ENCODE results near the gene SF3B3. TPM values are rescaled to one million over a fixed set of nuclear protein-coding genes. Genes with fewer than 3 reads are reported as not detected.
"Not testable (repeated sequence)": the region's sequence is repeated elsewhere in the genome, so short reads cannot be mapped to it uniquely, and the experiment has no call there.

SF3B3 gene
- total RNA-seq, 1 donor from 2014 or later, result 631 TPM

DNA sequence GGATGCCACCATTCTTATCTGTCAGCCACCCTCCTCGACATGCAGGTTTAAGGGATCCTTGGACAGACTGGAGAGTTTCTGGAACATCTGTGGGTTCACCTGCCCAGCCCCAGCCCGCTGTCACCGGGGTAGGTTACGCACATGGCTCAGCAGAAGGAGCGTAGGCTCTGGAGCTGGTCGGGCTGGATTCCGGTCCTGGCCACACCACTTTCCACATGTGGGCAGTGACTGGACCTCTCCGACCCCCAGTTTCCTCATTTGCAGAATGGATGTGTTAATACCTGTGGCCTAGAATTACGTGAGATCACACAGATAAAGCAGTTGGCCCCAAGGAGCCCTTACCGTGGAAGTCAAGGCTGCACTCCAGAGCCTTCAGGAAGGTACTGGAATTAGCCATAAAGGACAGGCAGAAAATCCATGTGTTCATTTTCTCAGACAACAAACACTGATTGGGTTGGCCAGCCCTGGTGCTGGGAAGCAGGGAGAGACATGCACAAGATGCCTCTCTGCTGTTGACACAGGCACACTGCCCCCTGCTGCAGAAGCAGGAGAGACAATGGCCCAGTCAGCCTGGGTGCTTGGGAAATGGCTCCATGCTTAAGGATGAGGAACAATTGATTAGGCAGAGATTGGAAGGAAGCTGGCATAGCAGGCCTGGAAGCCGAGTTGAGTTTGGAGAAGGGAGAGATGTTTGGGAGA, 58.8 kb downstream of the SF3B3 start:
- Mint-ChIP-seq H3K4me1 (no peaks in the 10 kb centered on the region), H3K9me3 (no peaks in the 10 kb centered on the region), H3K4me3 (peak overlapping the region; percentile 12), H3K27ac (ENCODE audit: unreplicated experiment) (no peak overlapping the region), H3K36me3 (ENCODE audit: low read depth) (no peaks in the 10 kb centered on the region), H3K27me3 (ENCODE audit: low read depth) (peaks cover 3% of the 10 kb centered on the region)
- DNase-seq (ENCODE audit: low read depth, low spot score), result no peak
- TF ChIP-seq CTCF (conservative IDR thresholded peaks at IDR 0.05), result peak; percentile 28

DNA sequence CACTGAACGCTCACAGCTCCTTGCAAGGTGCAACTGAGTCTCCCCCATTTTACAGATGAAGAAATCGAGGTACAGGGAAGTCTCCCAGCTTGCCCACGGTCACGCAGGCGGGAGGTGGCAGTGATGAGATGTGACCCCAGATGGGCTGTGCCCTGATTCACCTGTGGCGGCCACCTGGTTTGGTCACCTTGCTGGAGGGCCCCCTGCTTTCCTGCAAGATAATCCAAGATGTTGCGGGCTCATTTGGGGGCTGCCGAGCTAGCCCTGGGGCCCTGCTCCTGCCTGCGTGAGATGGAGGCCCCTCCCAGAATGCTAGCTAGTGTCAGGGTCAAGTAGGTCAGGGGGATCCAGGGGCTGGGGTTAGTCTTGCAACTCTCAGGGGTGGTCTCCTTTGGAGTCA, 63.1 kb downstream of the SF3B3 start:
- H3K4me1 Mint-ChIP-seq, result peaks cover 5% of the 10 kb centered on the region
- no peaks in the 10 kb centered on the region for H3K36me3 Mint-ChIP-seq (ENCODE audit: low read depth)
- no peaks in the 10 kb centered on the region for H3K27me3 Mint-ChIP-seq (ENCODE audit: low read depth)
- H3K27ac Mint-ChIP-seq (ENCODE audit: unreplicated experiment), result no peak overlapping the region
- no peak for TF ChIP-seq CTCF (conservative IDR thresholded peaks at IDR 0.05)
- H3K4me3 Mint-ChIP-seq, result no peak overlapping the region
- H3K9me3 Mint-ChIP-seq, result no peaks in the 10 kb centered on the region
- no peak for DNase-seq (ENCODE audit: low read depth, low spot score)

- no peaks in the 10 kb centered on the region for H3K9me3 Mint-ChIP-seq
- TF ChIP-seq CTCF (conservative IDR thresholded peaks at IDR 0.05), result no peak
- H3K27ac Mint-ChIP-seq (ENCODE audit: unreplicated experiment), result no peak overlapping the region
- H3K27me3 Mint-ChIP-seq (ENCODE audit: low read depth), result no peaks in the 10 kb centered on the region
- no peak for DNase-seq (ENCODE audit: low read depth, low spot score)
- H3K36me3 Mint-ChIP-seq (ENCODE audit: low read depth), result no peaks in the 10 kb centered on the region
- H3K4me1 Mint-ChIP-seq, result peaks cover 5% of the 10 kb centered on the region
- no peak overlapping the region for H3K4me3 Mint-ChIP-seq
These were observed 64.9 kb downstream of the SF3B3 start for GRCh38 chr16:70588565-70588964.

GRCh38 chr16:70589416-70589815, 65.8 kb downstream of the SF3B3 start:
- not testable (repeated sequence) for H3K27me3 Mint-ChIP-seq (ENCODE audit: low read depth); DNase-seq (ENCODE audit: low read depth, low spot score); H3K4me3 Mint-ChIP-seq; H3K4me1 Mint-ChIP-seq; H3K9me3 Mint-ChIP-seq; H3K36me3 Mint-ChIP-seq (ENCODE audit: low read depth); H3K27ac Mint-ChIP-seq (ENCODE audit: unreplicated experiment)

DNA sequence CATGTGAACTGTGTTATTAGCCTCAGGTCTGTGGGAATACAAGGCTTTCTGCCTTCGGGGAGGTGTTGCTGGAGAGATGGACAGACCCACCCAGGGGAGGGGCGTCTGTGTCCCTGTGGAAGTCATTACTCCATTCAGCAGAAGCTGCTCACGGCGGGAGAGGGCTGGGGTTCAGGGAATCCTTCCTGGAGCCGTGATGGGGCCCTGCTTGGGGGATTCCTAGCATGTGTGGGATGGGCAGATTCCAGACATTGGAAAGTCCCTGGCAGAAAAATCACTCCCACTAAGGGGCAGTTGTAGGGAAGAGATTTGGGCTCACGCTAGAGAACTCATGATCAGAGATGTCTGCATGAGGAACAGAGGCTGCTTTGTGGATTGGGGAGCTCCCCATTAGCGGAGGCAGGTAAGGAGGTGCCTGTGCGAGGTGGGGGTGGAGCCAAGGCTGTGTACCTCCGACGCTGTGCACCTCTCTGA, 66.4 kb downstream of the SF3B3 start:
- Mint-ChIP-seq H3K36me3 (ENCODE audit: low read depth) (no peaks in the 10 kb centered on the region), H3K4me1 (peaks cover 5% of the 10 kb centered on the region), H3K27ac (ENCODE audit: unreplicated experiment) (no peak overlapping the region), H3K9me3 (no peaks in the 10 kb centered on the region), H3K27me3 (ENCODE audit: low read depth) (no peaks in the 10 kb centered on the region), H3K4me3 (no peak overlapping the region)
- TF ChIP-seq CTCF (conservative IDR thresholded peaks at IDR 0.05), result no peak
- no peak for DNase-seq (ENCODE audit: low read depth, low spot score)

GRCh38 chr16:70590722-70591415, 67.3 kb downstream of the SF3B3 start:
- peaks cover 5% of the 10 kb centered on the region for H3K4me1 Mint-ChIP-seq
- H3K27ac Mint-ChIP-seq (ENCODE audit: unreplicated experiment), result no peak overlapping the region
- no peak for TF ChIP-seq CTCF (conservative IDR thresholded peaks at IDR 0.05)
- H3K36me3 Mint-ChIP-seq (ENCODE audit: low read depth), result no peaks in the 10 kb centered on the region
- H3K4me3 Mint-ChIP-seq, result no peak overlapping the region
- no peaks in the 10 kb centered on the region for H3K9me3 Mint-ChIP-seq
- DNase-seq (ENCODE audit: low read depth, low spot score), result no peak
- no peaks in the 10 kb centered on the region for H3K27me3 Mint-ChIP-seq (ENCODE audit: low read depth)
